K562 (cell line): Measurements from ENCODE around the gene PRDM2.

Source experiments
- CHD2 ChIP-seq: IDR thresholded peaks from 2 replicates; pipeline ENCODE4 v1.6.1; 2011; ENCODE audit warnings: low read depth, low read length
- CTCF ChIP-seq, 3 experiments: IDR thresholded peaks in 2 of 3; conservative IDR thresholded peaks in 1 of 3; 2 replicates each; pipeline ENCODE4 v1.5.1; 2011 to 2012; ENCODE audit warnings: low read length in 3 of 3, mild to moderate bottlenecking in 3 of 3, control low read depth in 2 of 3, improper control_type of control experiment in 1 of 3, inconsistent platforms in 1 of 3, low read depth in 1 of 3, mixed read lengths in 1 of 3, moderate library complexity in 1 of 3; ENCODE audit not compliant: insufficient read depth in 2 of 3
- EGR1 ChIP-seq: fragments of 450-650 bp; conservative IDR thresholded peaks from 2 replicates; pipeline ENCODE4 v1.6.1; 2017; ENCODE audit warnings: mild to moderate bottlenecking
- NUFIP1 ChIP-seq: fragments of 450-650 bp; IDR thresholded peaks from 2 replicates; pipeline ENCODE4 v1.6.1; 2018; ENCODE audit not compliant: partially characterized antibody
- SPI1 ChIP-seq: IDR thresholded peaks from 2 replicates; pipeline ENCODE4 v1.6.1; 2011; ENCODE audit warnings: low read depth, low read length, control low read depth, borderline replicate concordance
- SREBF2 ChIP-seq: sonication (generic); formaldehyde crosslinking; IDR thresholded peaks from 2 replicates; pipeline ENCODE4 v1.4.0; 2020; ENCODE audit warnings: mild to moderate bottlenecking, missing genetic modification reagents
- SRF ChIP-seq, 2 experiments: fragments of 250-450, 450-650 bp in 1 of 2; sonication (Bioruptor Pico) in 1 of 2; sonication (generic) in 1 of 2; formaldehyde crosslinking; IDR thresholded peaks; 2 replicates each; pipeline versions ENCODE4 v1.5.0 to v1.5.1; 2020 to 2022; ENCODE audit warnings: mild to moderate bottlenecking in 1 of 2, missing genetic modification reagents in 1 of 2
- ZBTB49 ChIP-seq: sonication (generic); formaldehyde crosslinking; IDR thresholded peaks from 2 replicates; pipeline ENCODE4 v1.8.0; 2022; ENCODE audit warnings: missing genetic modification reagents, mild to moderate bottlenecking, borderline replicate concordance
- ZFX ChIP-seq: sonication (generic); formaldehyde crosslinking; IDR thresholded peaks from 2 replicates; pipeline ENCODE4 v1.8.0; 2022; ENCODE audit warnings: mild to moderate bottlenecking, missing genetic modification reagents, moderate library complexity
- TF ChIP-seq, protein P1 (sequence below), 2 experiments: fragments of 450-650 bp; formaldehyde crosslinking in 1 of 2; IDR thresholded peaks; 2 replicates each; pipeline versions ENCODE4 v1.4.0 to v1.6.1; 2014 to 2020; ENCODE audit warnings: mild to moderate bottlenecking in 2 of 2, borderline replicate concordance in 1 of 2, low read depth in 1 of 2
- TF ChIP-seq, protein P2 (sequence below): sonication (generic); formaldehyde crosslinking; IDR thresholded peaks from 2 replicates; pipeline ENCODE4 v1.8.0; 2023; ENCODE audit warnings: mild to moderate bottlenecking, missing genetic modification reagents
- TF ChIP-seq, protein P3 (sequence below): IDR thresholded peaks from 2 replicates; pipeline ENCODE4 v1.6.1; 2014; ENCODE audit warnings: antibody characterized with exemption

GRCh38 chr1:13733711-13734110 lies 33.7 kb downstream of the PRDM2 start:
- TF ChIP-seq CTCF (IDR thresholded peaks at IDR 0.05 in 2 of 3, conservative IDR thresholded peaks at IDR 0.05 in 1 of 3; ENCODE audit: insufficient read depth in 2 of 3, low read depth in 1 of 3, low read length in 3 of 3) (no peak), SRF (CRISPR knock-in tag; IDR thresholded peaks at IDR 0.05) (no peak), SPI1 (no peak), ZBTB49 (CRISPR knock-in tag) (no peak), ZFX (CRISPR knock-in tag) (no peak), NUFIP1 (no peak), EGR1 (no peak), SREBF2 (CRISPR knock-in tag) (no peak), CHD2 (no peak)
- TF ChIP-seq, protein P1, sequence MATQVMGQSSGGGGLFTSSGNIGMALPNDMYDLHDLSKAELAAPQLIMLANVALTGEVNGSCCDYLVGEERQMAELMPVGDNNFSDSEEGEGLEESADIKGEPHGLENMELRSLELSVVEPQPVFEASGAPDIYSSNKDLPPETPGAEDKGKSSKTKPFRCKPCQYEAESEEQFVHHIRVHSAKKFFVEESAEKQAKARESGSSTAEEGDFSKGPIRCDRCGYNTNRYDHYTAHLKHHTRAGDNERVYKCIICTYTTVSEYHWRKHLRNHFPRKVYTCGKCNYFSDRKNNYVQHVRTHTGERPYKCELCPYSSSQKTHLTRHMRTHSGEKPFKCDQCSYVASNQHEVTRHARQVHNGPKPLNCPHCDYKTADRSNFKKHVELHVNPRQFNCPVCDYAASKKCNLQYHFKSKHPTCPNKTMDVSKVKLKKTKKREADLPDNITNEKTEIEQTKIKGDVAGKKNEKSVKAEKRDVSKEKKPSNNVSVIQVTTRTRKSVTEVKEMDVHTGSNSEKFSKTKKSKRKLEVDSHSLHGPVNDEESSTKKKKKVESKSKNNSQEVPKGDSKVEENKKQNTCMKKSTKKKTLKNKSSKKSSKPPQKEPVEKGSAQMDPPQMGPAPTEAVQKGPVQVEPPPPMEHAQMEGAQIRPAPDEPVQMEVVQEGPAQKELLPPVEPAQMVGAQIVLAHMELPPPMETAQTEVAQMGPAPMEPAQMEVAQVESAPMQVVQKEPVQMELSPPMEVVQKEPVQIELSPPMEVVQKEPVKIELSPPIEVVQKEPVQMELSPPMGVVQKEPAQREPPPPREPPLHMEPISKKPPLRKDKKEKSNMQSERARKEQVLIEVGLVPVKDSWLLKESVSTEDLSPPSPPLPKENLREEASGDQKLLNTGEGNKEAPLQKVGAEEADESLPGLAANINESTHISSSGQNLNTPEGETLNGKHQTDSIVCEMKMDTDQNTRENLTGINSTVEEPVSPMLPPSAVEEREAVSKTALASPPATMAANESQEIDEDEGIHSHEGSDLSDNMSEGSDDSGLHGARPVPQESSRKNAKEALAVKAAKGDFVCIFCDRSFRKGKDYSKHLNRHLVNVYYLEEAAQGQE (IDR thresholded peaks at IDR 0.05; ENCODE audit: borderline replicate concordance), result no peak
- TF ChIP-seq, protein P1 (CRISPR knock-in tag; IDR thresholded peaks at IDR 0.05; ENCODE audit: low read depth), result no peak
- TF ChIP-seq, protein P2, sequence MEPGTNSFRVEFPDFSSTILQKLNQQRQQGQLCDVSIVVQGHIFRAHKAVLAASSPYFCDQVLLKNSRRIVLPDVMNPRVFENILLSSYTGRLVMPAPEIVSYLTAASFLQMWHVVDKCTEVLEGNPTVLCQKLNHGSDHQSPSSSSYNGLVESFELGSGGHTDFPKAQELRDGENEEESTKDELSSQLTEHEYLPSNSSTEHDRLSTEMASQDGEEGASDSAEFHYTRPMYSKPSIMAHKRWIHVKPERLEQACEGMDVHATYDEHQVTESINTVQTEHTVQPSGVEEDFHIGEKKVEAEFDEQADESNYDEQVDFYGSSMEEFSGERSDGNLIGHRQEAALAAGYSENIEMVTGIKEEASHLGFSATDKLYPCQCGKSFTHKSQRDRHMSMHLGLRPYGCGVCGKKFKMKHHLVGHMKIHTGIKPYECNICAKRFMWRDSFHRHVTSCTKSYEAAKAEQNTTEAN (CRISPR knock-in tag), result no peak
- TF ChIP-seq, protein P3, sequence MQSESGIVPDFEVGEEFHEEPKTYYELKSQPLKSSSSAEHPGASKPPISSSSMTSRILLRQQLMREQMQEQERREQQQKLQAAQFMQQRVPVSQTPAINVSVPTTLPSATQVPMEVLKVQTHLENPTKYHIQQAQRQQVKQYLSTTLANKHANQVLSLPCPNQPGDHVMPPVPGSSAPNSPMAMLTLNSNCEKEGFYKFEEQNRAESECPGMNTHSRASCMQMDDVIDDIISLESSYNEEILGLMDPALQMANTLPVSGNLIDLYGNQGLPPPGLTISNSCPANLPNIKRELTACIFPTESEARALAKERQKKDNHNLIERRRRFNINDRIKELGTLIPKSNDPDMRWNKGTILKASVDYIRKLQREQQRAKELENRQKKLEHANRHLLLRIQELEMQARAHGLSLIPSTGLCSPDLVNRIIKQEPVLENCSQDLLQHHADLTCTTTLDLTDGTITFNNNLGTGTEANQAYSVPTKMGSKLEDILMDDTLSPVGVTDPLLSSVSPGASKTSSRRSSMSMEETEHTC, result no peak
